A673 (cell line): ENCODE measurements around the gene ZNF592.

Experiments used
- CTCF ChIP-seq: fragments of 300-800, 200-600 bp; sonication (generic); conservative IDR thresholded peaks from 2 replicates; pipeline ENCODE4 v1.5.1; 2017; ENCODE audit warnings: low read depth, mild to moderate bottlenecking, antibody characterized with exemption, low read length, moderate library complexity, mixed read lengths
- EZH2 ChIP-seq: fragments of 200-600 bp; sonication (generic); IDR thresholded peaks from 2 replicates; pipeline ENCODE4 v1.6.1; 2017; ENCODE audit warnings: borderline replicate concordance, low read depth, mild to moderate bottlenecking, mixed read lengths, antibody characterized with exemption, low read length; ENCODE audit not compliant: poor library complexity, severe bottlenecking

GRCh38 chr15:84821501-84822021, 73.2 kb downstream of the ZNF592 start:
- TF ChIP-seq CTCF = no peak
- no peak for TF ChIP-seq EZH2
